Heart left ventricle (tissue), 16 donors: ENCODE results near the gene C1QA. TPM values are rescaled to one million over a fixed set of nuclear protein-coding genes. Genes with fewer than 3 reads are reported as not detected.

Source experiments
- ATAC-seq, 4 donors: fragments of 200-7000 bp; cut with Tn5 transposase; one replicate each; pipeline ENCODE4 v1.9.1; 2020 to 2022; ENCODE audit warnings: moderate library complexity in 4 of 4, mild to moderate bottlenecking in 3 of 4, moderate number of reproducible peaks in 1 of 4
- DNase-seq, 5 donors: peaks; one replicate each; pipeline ENCODE4 v3.0.0-alpha.2; 2020
- H3K27ac ChIP-seq, 12 donors: fragments of 200-600 bp; sonication (generic) in 4 of 12; one replicate each; pipeline versions ENCODE4 v1.5.0 to v1.8.0; 2016 to 2022; ENCODE audit warnings: mild to moderate bottlenecking in 2 of 12
- H3K27me3 ChIP-seq, 9 donors: fragments of 200-600 bp; sonication (generic) in 2 of 9; one replicate each; pipeline versions ENCODE4 v1.5.1 to v1.8.0; 2016 to 2022; ENCODE audit warnings: mild to moderate bottlenecking in 3 of 9
- H3K36me3 ChIP-seq, 9 donors: fragments of 200-600 bp; sonication (generic) in 2 of 9; one replicate each; pipeline versions ENCODE4 v1.5.0 to v1.8.0; 2018 to 2022; ENCODE audit warnings: mild to moderate bottlenecking in 2 of 9
- H3K4me1 ChIP-seq, 12 donors: fragments of 200-600 bp; sonication (generic) in 4 of 12; one replicate each; pipeline versions ENCODE4 v1.5.0 to v1.8.0; 2016 to 2022; ENCODE audit warnings: mild to moderate bottlenecking in 3 of 12
- H3K4me3 ChIP-seq, 12 donors: fragments of 200-600 bp; sonication (generic) in 4 of 12; one replicate each; pipeline versions ENCODE4 v1.5.0 to v1.8.0; 2017 to 2022; ENCODE audit warnings: mild to moderate bottlenecking in 9 of 12, moderate library complexity in 4 of 12
- H3K9me3 ChIP-seq, 12 donors: fragments of 200-600 bp; sonication (generic) in 4 of 12; one replicate each; pipeline versions ENCODE4 v1.5.0 to v1.8.0; 2016 to 2022; ENCODE audit warnings: mild to moderate bottlenecking in 1 of 12
- CTCF ChIP-seq, 12 donors: fragments of 200-600 bp; sonication (generic) in 4 of 12; IDR thresholded peaks; one replicate each; pipeline versions ENCODE4 v1.5.0 to v1.8.0; 2018 to 2022; ENCODE audit warnings: antibody characterized with exemption in 12 of 12, mild to moderate bottlenecking in 5 of 12
- POLR2A ChIP-seq, 2 donors: fragments of 450-650 bp; IDR thresholded peaks; one replicate each; pipeline ENCODE4 v1.6.1; 2017; ENCODE audit warnings: antibody characterized with exemption in 2 of 2, mild to moderate bottlenecking in 2 of 2, moderate library complexity in 2 of 2
- WGBS, 4 donors: extraction: QIAGEN DNeasy Blood & Tissue Kit in 2 of 4; methylation state at CpG; one replicate each; pipeline versions ENCODE4 v1.1.5 to v1.1.7; 2013 to 2018; 5-methylcytosine and 5-hydroxymethylcytosine counted together
- intact Hi-C, 10 donors: fragments of 100-400 bp; cut with DNase I; formaldehyde crosslinking; loops; one replicate each; pipeline versions ENCODE4 v1.11.1 to v1.14.2; 2022
- polyA plus RNA-seq, 2 donors: library from polyadenylated mRNA; stranded (reverse); fragments of 200-250 nt; gene quantifications; one replicate each; pipeline ENCODE4 v1.2.3, GENCODE V29; 2013
- total RNA-seq, 9 donors: library from RNA; depleted of rRNA in 2 of 9; stranded (reverse); fragments of >200 nt in 2 of 9; fragmentation: NEBNext Ultra II Directional in 3 of 9; extraction: Animal tissue kit (Norgen Biotek cat#: 25700) in 3 of 9; gene quantifications; one replicate each; pipeline versions ENCODE4 v1.1.0 to v1.2.4, GENCODE V29; 2016 to 2023
- donor health status: ischemic (EF 13 %, LVEDD 7.1; RV severe dilation, severe dysfunction).
- donor health status: healthy with polysubstance abuse.
- donor health status: DM: no; HTN: yes; CAD: no.
- donor health status: DM: no; HTN: no; CAD: no.
- donor health status: ischemic (EF 25% LVEDD 6.9; RV normal size, moderate dysfunction).
- donor health status: ischemic (EF 25% LVEDD 5.7; RV mildly dilated, moderate dysfunction).
- donor health status: healthy.
- donor health status: DM: yes; HTN: yes; CAD: no.
- donor health status: ischemic (EF 35%, LVEDD 5.7; RV mildly dilated, moderate dysfunction).
- donor health status: nonischemic (EF 11% LVEDD 7.7; RV severe dilation, severe dysfunction).
- donor health status: DM: yes; HTN: yes; CAD: no.
- donor health status: PGD.
- donor health status: ischemic (EF 29% LVEDD 5.4; RV normal size, mild dysfunction).
- donor health status: nonischemic (EF 23%, LVEDD 6.1; RV moderate dilation, normal function).

The C1QA gene
- total and polyA plus RNA-seq, 11 donors: 24.8 to 675 (median 46.6) TPM

- WGBS, 4 donors: 62 to 64% (median 63%) methylated on average over 14 to 15 of the region's 15 CpGs
- H3K9me3 ChIP-seq: no peaks in the 10 kb centered on the region
- ATAC-seq (peak in 3 of 4 donors; percentile 47 to 62 (median 57)), DNase-seq (no peak)
- intact Hi-C loops: no loop called here
- no peak for TF ChIP-seq POLR2A (IDR thresholded peaks at IDR 0.05)
- TF ChIP-seq CTCF (IDR thresholded peaks at IDR 0.05): no peak
- peaks cover 0 to 10% (median 0%) of the 10 kb centered on the region in 12 donors for H3K4me1 ChIP-seq
- H3K36me3 ChIP-seq: peaks cover 0 to 9% (median 0%) of the 10 kb centered on the region in 9 donors
- H3K27ac ChIP-seq: peak overlapping the region in 1 of 12 donors; percentile 83
- H3K4me3 ChIP-seq: no peak overlapping the region
- H3K27me3 ChIP-seq: peaks cover 0 to 51% (median 5%) of the 10 kb centered on the region in 9 donors
Observed at GRCh38 chr1:22651941-22652856, 15.8 kb downstream of the C1QA start.

- Histone ChIP-seq H3K27ac (peak within 1 kb of the TSS in 3 of 12 donors; percentile 3 to 84 (median 28)), H3K36me3 (peaks cover 0 to 9% (median 0%) of the 10 kb centered on the region in 9 donors), H3K4me3 (peak within 1 kb of the TSS in 9 of 12 donors; percentile 4 to 63 (median 39)), H3K27me3 (peaks cover 0 to 52% (median 5%) of the 10 kb centered on the region in 9 donors), H3K4me1 (peaks cover 0 to 10% (median 0%) of the 10 kb centered on the region in 12 donors), H3K9me3 (no peaks in the 10 kb centered on the region)
- DNase-seq (peak; percentile 41 to 74 (median 68)), ATAC-seq (peak; percentile 75 to 85 (median 83))
- TF ChIP-seq POLR2A (IDR thresholded peaks at IDR 0.05): no peak
- TF ChIP-seq CTCF (IDR thresholded peaks at IDR 0.05): no peak
- WGBS, 4 donors: 56 to 75% (median 66%) methylated on average over 7 to 13 of the region's 13 CpGs
- intact Hi-C loops: no loop called here
Observed at GRCh38 chr1:22652881-22653316, 16.5 kb downstream of the C1QA start, which contains the start of gene C1QB. Gene C1QB (plus strand): TSS chr1:22653236. CDS start chr1:22659463, 6,227 bp downstream.

- H3K36me3 ChIP-seq: peaks cover 0 to 5% (median 0%) of the 10 kb centered on the region in 9 donors
- peak overlapping the region in 9 of 12 donors; percentile 4 to 63 (median 39) for H3K4me3 ChIP-seq
- H3K4me1 ChIP-seq: peaks cover 0 to 10% (median 0%) of the 10 kb centered on the region in 12 donors
- TF ChIP-seq POLR2A (IDR thresholded peaks at IDR 0.05) (no peak), CTCF (IDR thresholded peaks at IDR 0.05) (no peak)
- intact Hi-C loops: no loop called here
- no peaks in the 10 kb centered on the region for H3K9me3 ChIP-seq
- H3K27ac ChIP-seq: peak overlapping the region in 1 of 12 donors; percentile 84
- DNase-seq: no peak
- H3K27me3 ChIP-seq: peaks cover 0 to 56% (median 5%) of the 10 kb centered on the region in 9 donors
- 49 to 69% (median 60%) methylated on average over 5 of the region's 5 CpGs for WGBS, 4 donors
- ATAC-seq: no peak
Observed at GRCh38 chr1:22654692-22655091, 18.3 kb downstream of the C1QA start.
